GM19193 (cell line): ENCODE results near the gene SYT15B.
"Not testable (repeated sequence)": the region's sequence is repeated elsewhere in the genome, so short reads cannot be mapped to it uniquely, and the experiment has no call there.

Source experiments
- POLR2A ChIP-seq: IDR thresholded peaks from 4 replicates; pipeline ENCODE4 v1.6.1; 2011; ENCODE audit not compliant: insufficient read depth, insufficient read length; ENCODE audit errors: extremely low read depth

Gene SYT15B

GRCh38 chr10:47763554-47764175 is at the start of gene SYT15B:
TSS of gene SYT15B (minus strand) at chr10:47763592. CDS start at chr10:47762640, 952 bp downstream.
- not testable (repeated sequence) for TF ChIP-seq POLR2A
